Keratinocyte (primary cell): ENCODE results near the gene PRRC2C. TPM values are rescaled to one million over a fixed set of nuclear protein-coding genes. Genes with fewer than 3 reads are reported as not detected.

ENCODE experiments used
- DNase-seq: peaks from one replicate; pipeline ENCODE4 v3.0.0-alpha.2; 2011; ENCODE audit warnings: low read depth, missing footprints, low spot score
- FAIRE-seq: peaks from 2 replicates; lab custom pipeline; 2011; peaks lifted over from hg19 to GRCh38; lab: Jason Lieb, UNC
- H2AFZ ChIP-seq: 2 replicates; pipeline ENCODE4 v1.6.0; 2012; ENCODE audit warnings: low read length, control low read depth, inconsistent platforms; ENCODE audit not compliant: control insufficient read depth
- H3K27ac ChIP-seq: 2 replicates; pipeline ENCODE4 v1.5.1; 2011; ENCODE audit warnings: low read length; ENCODE audit not compliant: control insufficient read depth, insufficient read depth
- H3K27me3 ChIP-seq: 3 replicates; pipeline ENCODE4 v1.6.0; 2011; ENCODE audit warnings: low read length; ENCODE audit not compliant: control insufficient read depth, insufficient read depth; ENCODE audit errors: extremely low read depth
- H3K36me3 ChIP-seq, 2 experiments: 2 replicates in 1 of 2; 3 replicates in 1 of 2; pipeline ENCODE4 v1.5.1; 2011; ENCODE audit warnings: low read length in 2 of 2, mild to moderate bottlenecking in 1 of 2; ENCODE audit not compliant: control insufficient read depth in 2 of 2, insufficient read depth in 2 of 2; ENCODE audit errors: extremely low read depth in 1 of 2
- H3K4me1 ChIP-seq: 3 replicates; pipeline ENCODE4 v1.5.1; 2011; ENCODE audit warnings: low read length; ENCODE audit not compliant: control insufficient read depth, insufficient read depth; ENCODE audit errors: extremely low read depth
- H3K4me2 ChIP-seq: 3 replicates; pipeline ENCODE4 v1.6.0; 2011; ENCODE audit warnings: low read depth, low read length; ENCODE audit not compliant: control insufficient read depth, insufficient read depth; ENCODE audit errors: extremely low read depth
- H3K4me3 ChIP-seq, 3 experiments: fragments of 200-600 bp in 1 of 3; sonication (generic) in 1 of 3; 2 replicates in 2 of 3; 3 replicates in 1 of 3; pipeline ENCODE4 v1.5.1; 2011 to 2016; ENCODE audit warnings: low read length in 3 of 3, mild to moderate bottlenecking in 3 of 3, control low read depth in 2 of 3, inconsistent platforms in 1 of 3, low read depth in 1 of 3, mixed read lengths in 1 of 3, mixed run types in 1 of 3, moderate library complexity in 1 of 3; ENCODE audit not compliant: control insufficient read depth in 2 of 3, insufficient read depth in 2 of 3; ENCODE audit errors: extremely low read depth in 1 of 3
- H3K79me2 ChIP-seq: 2 replicates; pipeline ENCODE4 v1.6.0; 2012; ENCODE audit warnings: low read length; ENCODE audit not compliant: control insufficient read depth, insufficient read depth
- H3K9ac ChIP-seq: 3 replicates; pipeline ENCODE4 v1.6.0; 2011; ENCODE audit warnings: low read length; ENCODE audit not compliant: control insufficient read depth, insufficient read depth; ENCODE audit errors: extremely low read depth
- H3K9me1 ChIP-seq: 3 replicates; pipeline ENCODE4 v1.6.0; 2011; ENCODE audit warnings: low read length; ENCODE audit not compliant: control insufficient read depth, insufficient read depth; ENCODE audit errors: extremely low read depth
- H3K9me3 ChIP-seq: 2 replicates; pipeline ENCODE4 v1.5.1; 2012; ENCODE audit warnings: low read depth, low read length; ENCODE audit not compliant: control insufficient read depth
- H4K20me1 ChIP-seq: 3 replicates; pipeline ENCODE4 v1.6.0; 2011; ENCODE audit warnings: low read length; ENCODE audit not compliant: control insufficient read depth, insufficient read depth; ENCODE audit errors: extremely low read depth
- EZH2 ChIP-seq: IDR thresholded peaks from one replicate; pipeline ENCODE4 v1.6.1; 2012; ENCODE audit warnings: inconsistent platforms, mild to moderate bottlenecking, low read length, moderate library complexity
- dilution Hi-C: fragments of 300-500 bp; cut with MboI; formaldehyde crosslinking; loops from one replicate; pipeline ENCODE4 v1.7.0; 2020; ENCODE audit warnings: low sequenced_read_pairs; ENCODE audit not compliant: extremely low pct_ligation_motif_present
- polyA plus RNA-seq, 5 experiments: library from polyadenylated mRNA; depleted of rRNA in 3 of 5; stranded (reverse) in 3 of 5; stranded (forward) in 1 of 5; unstranded in 1 of 5; fragments of >200 nt; gene quantifications; 1 replicate in 1 of 5; 2 replicates in 3 of 5; 3 replicates in 1 of 5; pipeline versions ENCODE4 v1.2.1 to v1.2.3, GENCODE V29; 2011 to 2012; ENCODE audit warnings: missing spikeins in 2 of 5, low read depth in 1 of 5, low replicate concordance in 1 of 5
- TF ChIP-seq, protein P1 (sequence below), 3 experiments: IDR thresholded peaks in 1 of 3; conservative IDR thresholded peaks in 1 of 3; optimal IDR thresholded peaks in 1 of 3; 2 replicates in 2 of 3; 3 replicates in 1 of 3; pipeline versions ENCODE3 to v1.5.1; 2011; ENCODE audit warnings: low read length in 3 of 3, mild to moderate bottlenecking in 3 of 3, moderate library complexity in 2 of 3, control low read depth in 1 of 3, inconsistent platforms in 1 of 3; ENCODE audit not compliant: insufficient read depth in 2 of 3; ENCODE audit errors: extremely low read depth in 1 of 3

PRRC2C gene
- polyA plus RNA-seq, 1 donor (not counting 4 experiments of a cell fraction or from before 2014, with no cell fraction given), result 88.6 TPM

DNA sequence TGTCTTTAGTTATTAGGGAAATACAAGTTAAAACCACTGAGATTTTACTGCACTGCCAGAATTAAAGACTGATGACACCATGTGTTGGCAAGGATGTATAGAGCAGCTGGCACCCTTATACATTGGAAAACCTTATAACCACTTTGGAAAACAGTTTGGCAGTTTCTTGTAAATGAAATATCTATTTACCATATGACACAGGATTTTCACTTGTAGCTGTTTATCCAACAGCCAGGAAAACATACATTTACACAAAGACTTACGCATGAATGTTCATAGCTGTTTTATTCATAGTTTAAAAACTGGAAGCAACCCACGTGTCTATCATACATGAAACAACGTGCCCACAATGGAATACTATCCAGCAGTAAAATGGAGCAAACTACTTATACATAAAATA, 45.3 kb downstream of the PRRC2C start:
- Histone ChIP-seq H2AFZ (no peak overlapping the region), H4K20me1 (no peaks in the 10 kb centered on the region), H3K36me3 (peaks cover 18 to 20% of the 10 kb centered on the region in 2 experiments), H3K4me1 (no peaks in the 10 kb centered on the region), H3K9ac (no peak overlapping the region), H3K4me2 (no peak overlapping the region), H3K27ac (no peak overlapping the region), H3K79me2 (peaks cover 9% of the 10 kb centered on the region), H3K4me3 (no peak overlapping the region), H3K9me1 (no peaks in the 10 kb centered on the region), H3K9me3 (no peaks in the 10 kb centered on the region), H3K27me3 (no peaks in the 10 kb centered on the region)
- DNase-seq (no peak), FAIRE-seq (no peak)
- TF ChIP-seq, protein P1, sequence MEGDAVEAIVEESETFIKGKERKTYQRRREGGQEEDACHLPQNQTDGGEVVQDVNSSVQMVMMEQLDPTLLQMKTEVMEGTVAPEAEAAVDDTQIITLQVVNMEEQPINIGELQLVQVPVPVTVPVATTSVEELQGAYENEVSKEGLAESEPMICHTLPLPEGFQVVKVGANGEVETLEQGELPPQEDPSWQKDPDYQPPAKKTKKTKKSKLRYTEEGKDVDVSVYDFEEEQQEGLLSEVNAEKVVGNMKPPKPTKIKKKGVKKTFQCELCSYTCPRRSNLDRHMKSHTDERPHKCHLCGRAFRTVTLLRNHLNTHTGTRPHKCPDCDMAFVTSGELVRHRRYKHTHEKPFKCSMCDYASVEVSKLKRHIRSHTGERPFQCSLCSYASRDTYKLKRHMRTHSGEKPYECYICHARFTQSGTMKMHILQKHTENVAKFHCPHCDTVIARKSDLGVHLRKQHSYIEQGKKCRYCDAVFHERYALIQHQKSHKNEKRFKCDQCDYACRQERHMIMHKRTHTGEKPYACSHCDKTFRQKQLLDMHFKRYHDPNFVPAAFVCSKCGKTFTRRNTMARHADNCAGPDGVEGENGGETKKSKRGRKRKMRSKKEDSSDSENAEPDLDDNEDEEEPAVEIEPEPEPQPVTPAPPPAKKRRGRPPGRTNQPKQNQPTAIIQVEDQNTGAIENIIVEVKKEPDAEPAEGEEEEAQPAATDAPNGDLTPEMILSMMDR (optimal IDR thresholded peaks at IDR 0.05 in 1 of 3, IDR thresholded peaks at IDR 0.05 in 1 of 3, conservative IDR thresholded peaks at IDR 0.05 in 1 of 3; ENCODE audit: extremely low read depth in 1 of 3, insufficient read depth in 2 of 3, low read length in 3 of 3), result no peak
- no peak for TF ChIP-seq EZH2
- dilution Hi-C loops, result no loop called here

DNA sequence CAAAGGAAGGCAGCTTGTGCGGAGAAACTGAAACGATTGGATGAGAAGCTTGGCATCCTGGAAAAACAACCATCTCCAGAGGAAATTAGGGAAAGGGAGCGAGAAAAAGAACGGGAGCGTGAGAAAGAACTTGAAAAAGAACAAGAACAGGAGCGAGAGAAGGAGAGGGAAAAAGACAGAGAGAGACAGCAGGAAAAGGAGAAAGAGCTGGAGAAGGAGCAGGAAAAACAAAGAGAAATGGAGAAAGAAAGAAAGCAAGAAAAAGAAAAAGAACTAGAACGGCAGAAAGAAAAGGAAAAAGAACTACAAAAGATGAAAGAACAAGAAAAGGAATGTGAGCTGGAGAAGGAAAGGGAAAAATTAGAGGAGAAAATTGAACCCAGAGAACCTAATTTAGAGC, 47.2 kb downstream of the PRRC2C start:
- no peak overlapping the region for H3K9ac ChIP-seq
- H3K9me3 ChIP-seq, result no peaks in the 10 kb centered on the region
- H3K79me2 ChIP-seq, result peaks cover 11% of the 10 kb centered on the region
- peaks cover 25% of the 10 kb centered on the region in 2 experiments for H3K36me3 ChIP-seq
- FAIRE-seq, result no peak
- no peak overlapping the region for H3K27ac ChIP-seq
- no peaks in the 10 kb centered on the region for H3K4me1 ChIP-seq
- dilution Hi-C loops, result no loop called here
- no peaks in the 10 kb centered on the region for H4K20me1 ChIP-seq
- no peaks in the 10 kb centered on the region for H3K27me3 ChIP-seq
- TF ChIP-seq EZH2, result no peak
- TF ChIP-seq, protein P1 (optimal IDR thresholded peaks at IDR 0.05 in 1 of 3, IDR thresholded peaks at IDR 0.05 in 1 of 3, conservative IDR thresholded peaks at IDR 0.05 in 1 of 3; ENCODE audit: extremely low read depth in 1 of 3, insufficient read depth in 2 of 3, low read length in 3 of 3), result no peak
- H3K4me2 ChIP-seq, result no peak overlapping the region
- DNase-seq, result no peak
- no peaks in the 10 kb centered on the region for H3K9me1 ChIP-seq
- H3K4me3 ChIP-seq, result no peak overlapping the region
- H2AFZ ChIP-seq, result no peak overlapping the region
